LNCAP (cell line): ENCODE results near the gene DIAPH3.

Experiments
- CTCF ChIP-seq: fragments of 450-650 bp; IDR thresholded peaks from 2 replicates; pipeline ENCODE4 v1.5.1; 2017; ENCODE audit warnings: mild to moderate bottlenecking

The DIAPH3 gene

GRCh38 chr13:59651479-59651878 lies 512.2 kb downstream of the DIAPH3 start:
- no peak for TF ChIP-seq CTCF

GRCh38 chr13:59643906-59644626 lies 519.7 kb downstream of the DIAPH3 start:
- no peak for TF ChIP-seq CTCF

- TF ChIP-seq CTCF: no peak
These were observed 520.3 kb downstream of the DIAPH3 start for GRCh38 chr13:59643364-59643841.

GRCh38 chr13:59641817-59642216 lies 521.9 kb downstream of the DIAPH3 start:
- no peak for TF ChIP-seq CTCF

DNA sequence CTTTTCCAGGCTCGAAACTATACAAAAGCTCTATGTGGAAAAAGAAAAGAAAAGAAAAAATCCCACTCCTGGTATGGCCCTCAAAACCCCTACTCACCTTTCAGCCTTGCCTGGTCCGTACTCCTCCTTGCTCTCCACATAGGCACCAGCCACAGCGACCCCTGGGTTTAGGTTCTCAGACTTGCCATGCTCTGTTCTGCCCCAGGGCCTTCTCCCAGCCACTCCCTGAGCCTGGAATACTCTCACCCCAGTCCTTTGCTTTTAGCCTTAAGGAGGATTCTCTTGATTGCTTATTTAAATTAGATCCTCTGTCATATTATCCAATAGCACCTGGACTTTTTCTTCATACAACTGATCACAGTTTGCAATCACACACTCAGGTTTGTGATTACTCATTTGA lies 522.5 kb downstream of the DIAPH3 start:
- TF ChIP-seq CTCF: no peak

- no peak for TF ChIP-seq CTCF
These were observed 525.3 kb downstream of the DIAPH3 start for GRCh38 chr13:59638404-59638803.

- TF ChIP-seq CTCF: no peak
These were observed 528.1 kb downstream of the DIAPH3 start for GRCh38 chr13:59635589-59635988.

DNA sequence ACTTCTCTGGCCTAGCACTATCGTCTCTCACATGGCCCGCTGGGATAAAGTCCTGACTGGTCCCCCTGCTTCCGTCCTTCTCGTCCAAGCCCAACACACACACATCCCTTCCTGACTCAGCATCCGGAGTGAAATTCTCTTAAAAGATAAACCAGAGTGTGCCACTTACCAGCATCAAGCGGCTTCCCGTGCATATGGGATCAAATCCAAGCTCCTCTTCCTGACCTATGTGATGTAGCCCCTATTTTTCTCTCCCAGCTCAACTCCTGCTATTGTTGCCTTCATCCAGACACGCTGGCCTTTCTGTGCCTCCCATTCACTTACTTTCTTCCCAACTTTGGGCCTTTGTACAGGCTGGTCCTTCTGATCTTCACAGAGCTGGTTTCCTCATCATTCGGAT lies 530.4 kb downstream of the DIAPH3 start:
- TF ChIP-seq CTCF: no peak
